Neural progenitor cell (in vitro differentiated cells): Measurements from ENCODE around the gene JDP2.
"Not testable (repeated sequence)": the region's sequence is repeated elsewhere in the genome, so short reads cannot be mapped to it uniquely, and the experiment has no call there.

ENCODE experiments used
- EZH2 ChIP-seq: fragments of 200-600 bp; sonication (generic); IDR thresholded peaks from 2 replicates; pipeline ENCODE4 v1.6.1; 2017; ENCODE audit warnings: antibody characterized with exemption, mild to moderate bottlenecking, moderate library complexity
- EZH2phosphoT487 ChIP-seq: fragments of 200-600 bp; sonication (generic); IDR thresholded peaks from 2 replicates; pipeline ENCODE4 v1.6.1; 2017; ENCODE audit warnings: antibody characterized with exemption
- TF ChIP-seq, protein P1 (sequence below): fragments of 200-600 bp; sonication (generic); IDR thresholded peaks from 2 replicates; pipeline ENCODE4 v1.5.1; 2017; ENCODE audit warnings: antibody characterized with exemption, mild to moderate bottlenecking

DNA sequence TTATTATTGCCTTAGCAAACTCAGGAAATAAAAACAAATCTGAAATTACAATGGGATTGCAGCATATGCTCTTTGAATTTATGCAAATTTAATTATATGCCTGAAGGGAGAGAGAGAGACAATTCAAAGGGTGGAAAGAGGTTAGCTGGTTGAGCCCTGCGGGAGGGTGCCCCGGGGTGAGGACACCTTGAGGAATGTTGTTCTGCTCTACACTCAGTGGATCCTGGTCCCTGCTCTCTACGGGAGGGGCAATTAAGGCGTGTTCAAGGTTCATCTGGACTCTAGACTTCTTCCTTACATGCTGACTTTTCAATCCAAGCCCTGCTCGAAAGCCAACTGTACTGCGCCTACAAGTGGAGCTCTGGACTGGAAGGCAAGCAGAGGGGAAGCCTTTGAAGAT, 46.3 kb downstream of the JDP2 start:
- TF ChIP-seq, protein P1, sequence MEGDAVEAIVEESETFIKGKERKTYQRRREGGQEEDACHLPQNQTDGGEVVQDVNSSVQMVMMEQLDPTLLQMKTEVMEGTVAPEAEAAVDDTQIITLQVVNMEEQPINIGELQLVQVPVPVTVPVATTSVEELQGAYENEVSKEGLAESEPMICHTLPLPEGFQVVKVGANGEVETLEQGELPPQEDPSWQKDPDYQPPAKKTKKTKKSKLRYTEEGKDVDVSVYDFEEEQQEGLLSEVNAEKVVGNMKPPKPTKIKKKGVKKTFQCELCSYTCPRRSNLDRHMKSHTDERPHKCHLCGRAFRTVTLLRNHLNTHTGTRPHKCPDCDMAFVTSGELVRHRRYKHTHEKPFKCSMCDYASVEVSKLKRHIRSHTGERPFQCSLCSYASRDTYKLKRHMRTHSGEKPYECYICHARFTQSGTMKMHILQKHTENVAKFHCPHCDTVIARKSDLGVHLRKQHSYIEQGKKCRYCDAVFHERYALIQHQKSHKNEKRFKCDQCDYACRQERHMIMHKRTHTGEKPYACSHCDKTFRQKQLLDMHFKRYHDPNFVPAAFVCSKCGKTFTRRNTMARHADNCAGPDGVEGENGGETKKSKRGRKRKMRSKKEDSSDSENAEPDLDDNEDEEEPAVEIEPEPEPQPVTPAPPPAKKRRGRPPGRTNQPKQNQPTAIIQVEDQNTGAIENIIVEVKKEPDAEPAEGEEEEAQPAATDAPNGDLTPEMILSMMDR: not testable (repeated sequence)
- not testable (repeated sequence) for TF ChIP-seq EZH2, EZH2phosphoT487
